GM10248 (cell line): ENCODE results near the gene OTOP2.
"Not testable (repeated sequence)": the region's sequence is repeated elsewhere in the genome, so short reads cannot be mapped to it uniquely, and the experiment has no call there.

Source experiments
- CTCF ChIA-PET: fragments of 300-600 bp; sonication (Branson Sonifier 250); formaldehyde crosslinking; extraction: SDS; loops from one replicate; lab custom pipeline; 2021; ENCODE audit warnings: antibody characterized with exemption; lab: Yijun Ruan, JAX
- POLR2A ChIA-PET: fragments of 350-650 bp; sonication (Branson Sonifier 250); formaldehyde crosslinking; extraction: SDS; loops from one replicate; lab custom pipeline; 2020; ENCODE audit warnings: antibody characterized with exemption; lab: Yijun Ruan, JAX
- DNase-seq: peaks from one replicate; pipeline ENCODE4 v3.0.0; 2012; ENCODE audit errors: extremely low spot score
- CTCF ChIP-seq: IDR thresholded peaks from 2 replicates; pipeline ENCODE4 v1.5.1; 2012; ENCODE audit warnings: mild to moderate bottlenecking, low read depth; ENCODE audit errors: extremely low read depth, missing control alignments, control extremely low read depth

OTOP2 gene

GRCh38 chr17:74907012-74907411 lies 17.1 kb upstream of the OTOP2 start:
- ChIA-PET CTCF (interaction anchor here (1.1 to 1.7 kb wide), 3 partner anchors 50 to 55 kb away, joined by 5 read pairs; no protein-coding TSS in a partner anchor), POLR2A (no interaction called here)
- no peak for TF ChIP-seq CTCF
- DNase-seq = no peak

- POLR2A ChIA-PET, DNase-seq, CTCF ChIA-PET: not testable (repeated sequence)
Measured at GRCh38 chr17:74909097-74909496, 15.0 kb upstream of the OTOP2 start.

GRCh38 chr17:74911423-74911822 lies 12.7 kb upstream of the OTOP2 start:
- POLR2A ChIA-PET, DNase-seq: not testable (repeated sequence)
- CTCF ChIA-PET = interaction anchor here (1.6 kb wide), 1 partner anchor 51 kb away, joined by 3 read pairs; no protein-coding TSS in a partner anchor

GRCh38 chr17:74916136-74916850 lies 7.8 kb upstream of the OTOP2 start:
- DNase-seq = no peak
- POLR2A ChIA-PET = interaction anchor here (0.6 kb wide), 1 partner anchor 852 kb away, joined by 3 read pairs; no protein-coding TSS in a partner anchor
- no peak for TF ChIP-seq CTCF
- CTCF ChIA-PET = interaction anchor here (1.0 to 5.0 kb wide), 3 partner anchors 10 to 45 kb away, joined by 3 to 32 read pairs (median 6); no protein-coding TSS in a partner anchor

- POLR2A ChIA-PET = interaction anchor here (0.6 kb wide), 1 partner anchor 851 kb away, joined by 3 read pairs; no protein-coding TSS in a partner anchor
- CTCF ChIA-PET = interaction anchor here (2.3 to 5.0 kb wide), 2 partner anchors 11 to 44 kb away, joined by 6 to 32 read pairs; no protein-coding TSS in a partner anchor
- DNase-seq = no peak
- TF ChIP-seq CTCF = no peak
Measured at GRCh38 chr17:74916851-74917199, 7.2 kb upstream of the OTOP2 start.

- TF ChIP-seq CTCF = no peak
- CTCF ChIA-PET = interaction anchor here (5.0 kb wide), 1 partner anchor 44 kb away, joined by 32 read pairs; no protein-coding TSS in a partner anchor
- no peak for DNase-seq
- POLR2A ChIA-PET = no interaction called here
Measured at GRCh38 chr17:74917430-74917829, 6.6 kb upstream of the OTOP2 start.

GRCh38 chr17:74918906-74919305 lies 5.2 kb upstream of the OTOP2 start:
- CTCF ChIA-PET = interaction anchor here (0.9 to 17.8 kb wide), 4 partner anchors 30 to 212 kb away, joined by 3 to 390 read pairs (median 4); no protein-coding TSS in a partner anchor
- no peak for TF ChIP-seq CTCF
- no peak for DNase-seq
- POLR2A ChIA-PET = no interaction called here
